Measurements from ENCODE around the gene RIN3.

The RIN3 gene

DNA sequence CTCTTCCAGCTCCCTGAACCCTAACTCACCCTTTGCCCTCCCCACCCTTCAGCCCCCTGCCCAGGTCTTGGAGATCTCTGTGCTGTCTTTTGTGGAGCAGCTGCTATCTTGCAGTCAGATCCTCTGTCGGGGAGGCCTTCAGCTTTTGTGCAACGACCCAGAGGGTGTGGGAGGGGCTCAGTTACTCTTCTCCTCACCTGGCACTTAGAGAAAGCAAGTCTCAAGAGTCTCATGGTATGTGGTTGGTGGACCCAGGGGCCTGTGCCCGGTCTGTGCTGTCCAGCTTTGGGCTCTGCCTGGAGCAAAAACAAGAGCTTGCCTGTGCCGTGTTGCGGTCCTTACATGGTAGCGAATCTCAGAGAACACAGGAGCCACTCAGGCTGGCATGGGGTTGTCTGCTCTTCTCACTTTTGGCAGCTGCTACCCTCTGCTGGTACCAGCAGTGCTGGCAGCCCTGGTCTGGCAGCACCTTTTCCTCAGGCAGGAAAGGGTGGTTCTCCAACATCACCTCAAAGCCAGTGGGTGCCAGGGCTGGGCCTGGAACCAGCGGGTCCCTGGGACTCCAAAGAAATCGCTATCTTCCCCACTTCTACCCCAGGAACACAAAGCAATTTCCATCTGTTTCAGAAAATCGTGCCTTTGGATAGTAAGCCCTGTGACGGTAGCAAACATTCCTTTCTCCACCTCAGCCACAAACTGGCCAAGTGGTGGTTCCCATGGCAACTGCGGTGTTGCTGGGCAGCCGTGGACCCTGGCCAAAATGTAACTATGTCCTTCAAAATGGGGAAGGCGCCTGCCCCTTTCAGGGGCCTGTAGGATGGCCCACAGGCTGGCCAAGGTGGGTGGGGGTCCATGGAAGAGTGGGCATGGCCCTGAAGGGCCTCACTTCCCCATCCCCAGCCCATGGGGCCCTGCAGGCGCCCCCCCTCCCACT is 90.0 kb downstream of the RIN3 start:
- TF ChIP-seq, protein P1, sequence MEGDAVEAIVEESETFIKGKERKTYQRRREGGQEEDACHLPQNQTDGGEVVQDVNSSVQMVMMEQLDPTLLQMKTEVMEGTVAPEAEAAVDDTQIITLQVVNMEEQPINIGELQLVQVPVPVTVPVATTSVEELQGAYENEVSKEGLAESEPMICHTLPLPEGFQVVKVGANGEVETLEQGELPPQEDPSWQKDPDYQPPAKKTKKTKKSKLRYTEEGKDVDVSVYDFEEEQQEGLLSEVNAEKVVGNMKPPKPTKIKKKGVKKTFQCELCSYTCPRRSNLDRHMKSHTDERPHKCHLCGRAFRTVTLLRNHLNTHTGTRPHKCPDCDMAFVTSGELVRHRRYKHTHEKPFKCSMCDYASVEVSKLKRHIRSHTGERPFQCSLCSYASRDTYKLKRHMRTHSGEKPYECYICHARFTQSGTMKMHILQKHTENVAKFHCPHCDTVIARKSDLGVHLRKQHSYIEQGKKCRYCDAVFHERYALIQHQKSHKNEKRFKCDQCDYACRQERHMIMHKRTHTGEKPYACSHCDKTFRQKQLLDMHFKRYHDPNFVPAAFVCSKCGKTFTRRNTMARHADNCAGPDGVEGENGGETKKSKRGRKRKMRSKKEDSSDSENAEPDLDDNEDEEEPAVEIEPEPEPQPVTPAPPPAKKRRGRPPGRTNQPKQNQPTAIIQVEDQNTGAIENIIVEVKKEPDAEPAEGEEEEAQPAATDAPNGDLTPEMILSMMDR (IDR thresholded peaks at IDR 0.05): no peak
- Mint-ChIP-seq H3K36me3 (ENCODE audit: low read depth) (no peaks in the 10 kb centered on the region), H3K4me3 (no peak overlapping the region), H3K27me3 (ENCODE audit: low read depth, poor library complexity) (peaks cover 6% of the 10 kb centered on the region), H3K27ac (no peak overlapping the region), H3K4me1 (peaks cover 11% of the 10 kb centered on the region), H3K9me3 (peaks cover 12% of the 10 kb centered on the region)
- peak; percentile 42 for DNase-seq

DNA sequence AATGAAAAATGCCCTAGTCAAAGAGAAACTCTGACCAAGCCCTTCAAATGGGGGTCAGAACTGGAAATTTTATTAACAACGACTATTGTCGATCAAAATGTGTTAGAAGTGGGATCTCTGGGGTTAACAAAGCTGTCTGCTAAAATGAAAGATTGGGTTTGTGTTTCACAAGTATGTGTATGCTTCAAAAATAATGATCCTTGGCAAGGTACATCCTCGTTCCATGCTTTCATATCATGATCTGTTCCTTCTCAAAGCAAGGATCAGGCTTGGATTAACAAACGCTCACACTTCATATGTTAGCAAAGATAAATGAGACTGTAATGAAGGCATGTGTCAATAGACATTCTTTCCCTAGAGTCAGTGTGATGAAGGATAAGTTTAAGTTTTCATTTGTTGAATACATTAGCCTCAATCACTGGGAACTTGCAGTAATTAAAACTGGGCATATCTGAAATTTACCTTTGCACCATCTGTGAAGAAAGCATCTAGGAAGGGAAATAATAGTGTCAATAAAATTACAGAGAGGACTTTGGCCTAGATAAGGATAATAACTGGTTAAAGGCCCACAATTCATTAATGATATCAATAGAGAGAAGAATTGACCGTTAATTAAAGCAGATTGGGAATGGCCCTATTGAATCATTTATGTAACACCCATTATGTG is 91.8 kb downstream of the RIN3 start:
- H3K36me3 Mint-ChIP-seq (ENCODE audit: low read depth): no peaks in the 10 kb centered on the region

GRCh38 chr14:92607251-92607650 is 93.7 kb downstream of the RIN3 start:
- no peak for DNase-seq
- Mint-ChIP-seq H3K4me3 (no peak overlapping the region), H3K27me3 (ENCODE audit: low read depth, poor library complexity) (peaks cover 9% of the 10 kb centered on the region), H3K9me3 (peaks cover 12% of the 10 kb centered on the region), H3K36me3 (ENCODE audit: low read depth) (no peaks in the 10 kb centered on the region), H3K27ac (no peak overlapping the region), H3K4me1 (peaks cover 11% of the 10 kb centered on the region)
- TF ChIP-seq, protein P1 (IDR thresholded peaks at IDR 0.05): no peak

More for the DNA sequence above, 91.8 kb downstream of the RIN3 start:
- Mint-ChIP-seq H3K27ac (no peak overlapping the region), H3K27me3 (ENCODE audit: low read depth, poor library complexity) (peaks cover 6% of the 10 kb centered on the region), H3K4me1 (peaks cover 11% of the 10 kb centered on the region), H3K4me3 (no peak overlapping the region), H3K9me3 (peaks cover 12% of the 10 kb centered on the region)
- TF ChIP-seq, protein P1 (IDR thresholded peaks at IDR 0.05): no peak
- DNase-seq: no peak

DNA sequence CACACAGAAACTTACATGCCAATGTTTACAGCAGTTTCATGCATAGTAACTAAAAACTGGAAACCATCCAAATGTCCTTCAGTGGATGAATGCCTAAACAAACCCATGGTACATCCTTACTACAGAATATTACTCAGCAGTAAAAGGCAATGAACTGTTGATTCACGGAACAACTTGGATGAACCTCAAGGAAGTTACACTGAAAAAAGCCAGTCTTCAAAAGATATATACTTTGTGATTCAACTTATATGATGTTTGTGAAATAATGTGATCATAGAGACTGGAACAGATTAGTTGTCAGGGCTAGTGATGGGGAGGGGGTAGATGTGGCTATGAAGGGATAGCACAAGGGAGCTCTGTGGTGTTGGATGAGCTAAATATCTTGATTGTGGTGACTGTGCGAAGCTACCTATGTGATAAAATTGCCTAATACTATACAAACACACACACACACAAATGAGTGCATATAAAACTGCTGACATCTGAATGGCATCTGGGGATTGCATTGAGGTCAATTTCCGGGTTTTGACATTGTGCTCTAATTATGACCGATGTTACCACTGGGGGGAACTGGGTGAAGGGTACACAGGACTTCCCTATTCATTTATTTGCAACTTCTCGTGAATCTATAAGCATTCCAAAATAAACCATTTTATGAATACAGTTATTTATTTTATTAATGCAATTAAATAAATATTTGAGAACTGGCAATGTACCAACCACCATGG is 94.3 kb downstream of the RIN3 start:
- Mint-ChIP-seq H3K27ac (no peak overlapping the region), H3K4me1 (peaks cover 11% of the 10 kb centered on the region), H3K9me3 (peaks cover 12% of the 10 kb centered on the region), H3K4me3 (no peak overlapping the region), H3K27me3 (ENCODE audit: low read depth, poor library complexity) (peaks cover 9% of the 10 kb centered on the region), H3K36me3 (ENCODE audit: low read depth) (no peaks in the 10 kb centered on the region)
- no peak for DNase-seq
- TF ChIP-seq, protein P1 (IDR thresholded peaks at IDR 0.05): no peak

- H3K27me3 Mint-ChIP-seq (ENCODE audit: low read depth, poor library complexity): peaks cover 9% of the 10 kb centered on the region
- no peaks in the 10 kb centered on the region for H3K4me1 Mint-ChIP-seq
- no peaks in the 10 kb centered on the region for H3K36me3 Mint-ChIP-seq (ENCODE audit: low read depth)
- no peak for DNase-seq
- peaks cover 12% of the 10 kb centered on the region for H3K9me3 Mint-ChIP-seq
- H3K4me3 Mint-ChIP-seq: no peak overlapping the region
- TF ChIP-seq, protein P1 (IDR thresholded peaks at IDR 0.05): no peak
- no peak overlapping the region for H3K27ac Mint-ChIP-seq
Observed at GRCh38 chr14:92609955-92610354, 96.4 kb downstream of the RIN3 start.
